Keratinocyte (primary cell): ENCODE data around the gene LINC00237. TPM values are rescaled to one million over a fixed set of nuclear protein-coding genes. Genes with fewer than 3 reads are reported as not detected.

Experiments
- DNase-seq: peaks from one replicate; pipeline ENCODE4 v3.0.0-alpha.2; 2011; ENCODE audit warnings: low read depth, missing footprints, low spot score
- FAIRE-seq: peaks from 2 replicates; lab custom pipeline; 2011; peaks lifted over from hg19 to GRCh38; lab: Jason Lieb, UNC
- H2AFZ ChIP-seq: 2 replicates; pipeline ENCODE4 v1.6.0; 2012; ENCODE audit warnings: low read length, control low read depth, inconsistent platforms; ENCODE audit not compliant: control insufficient read depth
- H3K27ac ChIP-seq: 2 replicates; pipeline ENCODE4 v1.5.1; 2011; ENCODE audit warnings: low read length; ENCODE audit not compliant: control insufficient read depth, insufficient read depth
- H3K27me3 ChIP-seq: 3 replicates; pipeline ENCODE4 v1.6.0; 2011; ENCODE audit warnings: low read length; ENCODE audit not compliant: control insufficient read depth, insufficient read depth; ENCODE audit errors: extremely low read depth
- H3K36me3 ChIP-seq, 2 experiments: 2 replicates in 1 of 2; 3 replicates in 1 of 2; pipeline ENCODE4 v1.5.1; 2011; ENCODE audit warnings: low read length in 2 of 2, mild to moderate bottlenecking in 1 of 2; ENCODE audit not compliant: control insufficient read depth in 2 of 2, insufficient read depth in 2 of 2; ENCODE audit errors: extremely low read depth in 1 of 2
- H3K4me1 ChIP-seq: 3 replicates; pipeline ENCODE4 v1.5.1; 2011; ENCODE audit warnings: low read length; ENCODE audit not compliant: control insufficient read depth, insufficient read depth; ENCODE audit errors: extremely low read depth
- H3K4me2 ChIP-seq: 3 replicates; pipeline ENCODE4 v1.6.0; 2011; ENCODE audit warnings: low read depth, low read length; ENCODE audit not compliant: control insufficient read depth, insufficient read depth; ENCODE audit errors: extremely low read depth
- H3K4me3 ChIP-seq, 3 experiments: fragments of 200-600 bp in 1 of 3; sonication (generic) in 1 of 3; 2 replicates in 2 of 3; 3 replicates in 1 of 3; pipeline ENCODE4 v1.5.1; 2011 to 2016; ENCODE audit warnings: low read length in 3 of 3, mild to moderate bottlenecking in 3 of 3, control low read depth in 2 of 3, inconsistent platforms in 1 of 3, low read depth in 1 of 3, mixed read lengths in 1 of 3, mixed run types in 1 of 3, moderate library complexity in 1 of 3; ENCODE audit not compliant: control insufficient read depth in 2 of 3, insufficient read depth in 2 of 3; ENCODE audit errors: extremely low read depth in 1 of 3
- H3K79me2 ChIP-seq: 2 replicates; pipeline ENCODE4 v1.6.0; 2012; ENCODE audit warnings: low read length; ENCODE audit not compliant: control insufficient read depth, insufficient read depth
- H3K9ac ChIP-seq: 3 replicates; pipeline ENCODE4 v1.6.0; 2011; ENCODE audit warnings: low read length; ENCODE audit not compliant: control insufficient read depth, insufficient read depth; ENCODE audit errors: extremely low read depth
- H3K9me1 ChIP-seq: 3 replicates; pipeline ENCODE4 v1.6.0; 2011; ENCODE audit warnings: low read length; ENCODE audit not compliant: control insufficient read depth, insufficient read depth; ENCODE audit errors: extremely low read depth
- H3K9me3 ChIP-seq: 2 replicates; pipeline ENCODE4 v1.5.1; 2012; ENCODE audit warnings: low read depth, low read length; ENCODE audit not compliant: control insufficient read depth
- H4K20me1 ChIP-seq: 3 replicates; pipeline ENCODE4 v1.6.0; 2011; ENCODE audit warnings: low read length; ENCODE audit not compliant: control insufficient read depth, insufficient read depth; ENCODE audit errors: extremely low read depth
- EZH2 ChIP-seq: IDR thresholded peaks from one replicate; pipeline ENCODE4 v1.6.1; 2012; ENCODE audit warnings: inconsistent platforms, mild to moderate bottlenecking, low read length, moderate library complexity
- dilution Hi-C: fragments of 300-500 bp; cut with MboI; formaldehyde crosslinking; loops from one replicate; pipeline ENCODE4 v1.7.0; 2020; ENCODE audit warnings: low sequenced_read_pairs; ENCODE audit not compliant: extremely low pct_ligation_motif_present
- polyA plus RNA-seq, 5 experiments: library from polyadenylated mRNA; depleted of rRNA in 3 of 5; stranded (reverse) in 3 of 5; stranded (forward) in 1 of 5; unstranded in 1 of 5; fragments of >200 nt; gene quantifications; 1 replicate in 1 of 5; 2 replicates in 3 of 5; 3 replicates in 1 of 5; pipeline versions ENCODE4 v1.2.1 to v1.2.3, GENCODE V29; 2011 to 2012; ENCODE audit warnings: missing spikeins in 2 of 5, low read depth in 1 of 5, low replicate concordance in 1 of 5
- TF ChIP-seq, protein P1 (sequence below), 3 experiments: IDR thresholded peaks in 1 of 3; conservative IDR thresholded peaks in 1 of 3; optimal IDR thresholded peaks in 1 of 3; 2 replicates in 2 of 3; 3 replicates in 1 of 3; pipeline versions ENCODE3 to v1.5.1; 2011; ENCODE audit warnings: low read length in 3 of 3, mild to moderate bottlenecking in 3 of 3, moderate library complexity in 2 of 3, control low read depth in 1 of 3, inconsistent platforms in 1 of 3; ENCODE audit not compliant: insufficient read depth in 2 of 3; ENCODE audit errors: extremely low read depth in 1 of 3

LINC00237 gene
- polyA plus RNA-seq, 1 donor (not counting 4 experiments of a cell fraction or from before 2014, with no cell fraction given): not detected

DNA sequence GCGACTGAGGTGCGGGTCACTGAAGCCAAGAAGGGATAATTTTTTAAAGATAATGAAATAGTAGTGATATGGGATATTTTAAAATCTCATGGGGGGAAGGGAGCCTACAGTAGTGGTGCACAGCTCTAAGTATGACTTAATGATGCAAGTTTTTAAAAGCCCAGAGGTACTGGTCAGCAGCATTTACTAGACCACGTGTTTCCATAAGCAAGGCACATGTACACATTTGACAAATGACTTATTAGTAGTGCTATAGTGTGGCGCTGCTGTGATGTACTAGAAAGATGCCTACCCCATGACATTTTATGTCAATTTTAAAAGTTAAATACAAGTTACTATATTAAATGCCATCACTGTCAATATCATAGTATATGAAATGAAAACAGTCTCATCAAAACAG, 7.5 kb upstream of the LINC00237 start:
- H2AFZ ChIP-seq: no peak overlapping the region
- no peaks in the 10 kb centered on the region for H3K79me2 ChIP-seq
- no peak overlapping the region for H3K9ac ChIP-seq
- H4K20me1 ChIP-seq: no peaks in the 10 kb centered on the region
- no peaks in the 10 kb centered on the region for H3K4me1 ChIP-seq
- H3K9me1 ChIP-seq: no peaks in the 10 kb centered on the region
- no peak overlapping the region for H3K4me3 ChIP-seq
- dilution Hi-C loops: no loop called here
- TF ChIP-seq, protein P1, sequence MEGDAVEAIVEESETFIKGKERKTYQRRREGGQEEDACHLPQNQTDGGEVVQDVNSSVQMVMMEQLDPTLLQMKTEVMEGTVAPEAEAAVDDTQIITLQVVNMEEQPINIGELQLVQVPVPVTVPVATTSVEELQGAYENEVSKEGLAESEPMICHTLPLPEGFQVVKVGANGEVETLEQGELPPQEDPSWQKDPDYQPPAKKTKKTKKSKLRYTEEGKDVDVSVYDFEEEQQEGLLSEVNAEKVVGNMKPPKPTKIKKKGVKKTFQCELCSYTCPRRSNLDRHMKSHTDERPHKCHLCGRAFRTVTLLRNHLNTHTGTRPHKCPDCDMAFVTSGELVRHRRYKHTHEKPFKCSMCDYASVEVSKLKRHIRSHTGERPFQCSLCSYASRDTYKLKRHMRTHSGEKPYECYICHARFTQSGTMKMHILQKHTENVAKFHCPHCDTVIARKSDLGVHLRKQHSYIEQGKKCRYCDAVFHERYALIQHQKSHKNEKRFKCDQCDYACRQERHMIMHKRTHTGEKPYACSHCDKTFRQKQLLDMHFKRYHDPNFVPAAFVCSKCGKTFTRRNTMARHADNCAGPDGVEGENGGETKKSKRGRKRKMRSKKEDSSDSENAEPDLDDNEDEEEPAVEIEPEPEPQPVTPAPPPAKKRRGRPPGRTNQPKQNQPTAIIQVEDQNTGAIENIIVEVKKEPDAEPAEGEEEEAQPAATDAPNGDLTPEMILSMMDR (optimal IDR thresholded peaks at IDR 0.05 in 1 of 3, IDR thresholded peaks at IDR 0.05 in 1 of 3, conservative IDR thresholded peaks at IDR 0.05 in 1 of 3; ENCODE audit: extremely low read depth in 1 of 3, insufficient read depth in 2 of 3, low read length in 3 of 3): no peak
- TF ChIP-seq EZH2: no peak
- no peak overlapping the region for H3K4me2 ChIP-seq
- no peak overlapping the region for H3K27ac ChIP-seq
- FAIRE-seq (no peak), DNase-seq (no peak)
- peaks cover 15% of the 10 kb centered on the region for H3K27me3 ChIP-seq
- H3K9me3 ChIP-seq: no peaks in the 10 kb centered on the region
- no peaks in the 10 kb centered on the region for H3K36me3 ChIP-seq

DNA sequence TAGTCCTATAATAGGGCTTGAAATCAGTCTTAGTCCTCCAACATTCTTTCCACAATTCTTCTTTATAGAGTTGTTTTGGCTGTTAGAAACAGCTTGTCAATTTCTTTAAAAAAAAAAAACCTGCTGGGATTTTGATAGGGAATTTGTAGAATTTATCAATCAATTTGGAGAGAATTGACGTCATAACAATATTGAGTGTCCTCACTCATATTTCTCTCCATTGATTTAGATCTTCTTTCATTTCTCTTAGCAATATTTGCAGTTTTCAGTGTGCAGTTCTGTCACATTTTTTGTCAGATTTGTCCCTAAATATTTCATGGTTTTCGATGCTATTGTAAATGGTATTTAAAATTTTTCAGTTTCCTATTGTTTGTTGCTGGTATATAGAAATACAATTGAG, 5.3 kb upstream of the LINC00237 start:
- no peak for FAIRE-seq
- Histone ChIP-seq H3K9me1 (no peaks in the 10 kb centered on the region), H3K4me2 (no peak overlapping the region), H3K9me3 (no peaks in the 10 kb centered on the region), H3K36me3 (no peaks in the 10 kb centered on the region), H3K4me3 (no peak overlapping the region), H3K79me2 (no peaks in the 10 kb centered on the region), H3K4me1 (no peaks in the 10 kb centered on the region), H3K27me3 (peaks cover 28% of the 10 kb centered on the region), H3K9ac (no peak overlapping the region), H2AFZ (no peak overlapping the region), H4K20me1 (no peaks in the 10 kb centered on the region), H3K27ac (no peak overlapping the region)
- DNase-seq: no peak
- TF ChIP-seq, protein P1 (optimal IDR thresholded peaks at IDR 0.05 in 1 of 3, IDR thresholded peaks at IDR 0.05 in 1 of 3, conservative IDR thresholded peaks at IDR 0.05 in 1 of 3; ENCODE audit: extremely low read depth in 1 of 3, insufficient read depth in 2 of 3, low read length in 3 of 3): no peak
- TF ChIP-seq EZH2: no peak
- dilution Hi-C loops: no loop called here
